Peyer's patch (tissue), 4 donors: ENCODE results near the gene SLC2A1. TPM values are rescaled to one million over a fixed set of nuclear protein-coding genes. Genes with fewer than 3 reads are reported as not detected.

Experiments used
- DNase-seq, 3 donors: peaks; one replicate each; pipeline ENCODE4 v3.0.0-alpha.2; 2017 to 2019
- H3K27ac ChIP-seq, 4 donors: fragments of 200-600 bp; sonication (generic); one replicate each; pipeline ENCODE4 v1.5.1; 2016 to 2019
- H3K27me3 ChIP-seq, 2 donors: fragments of 200-600 bp; sonication (generic); one replicate each; pipeline ENCODE4 v1.5.1; 2019
- H3K36me3 ChIP-seq, 3 donors: fragments of 200-600 bp; sonication (generic); one replicate each; pipeline ENCODE4 v1.5.1; 2016 to 2019
- H3K4me1 ChIP-seq, 4 donors: fragments of 200-600 bp; sonication (generic); one replicate each; pipeline ENCODE4 v1.5.1; 2016 to 2019
- H3K4me3 ChIP-seq, 4 donors: fragments of 200-600 bp; sonication (generic); 1 replicate in 3 of 4; 2 replicates in 1 of 4; pipeline ENCODE4 v1.5.1; 2016 to 2019; ENCODE audit warnings: mild to moderate bottlenecking in 1 of 4
- H3K9me3 ChIP-seq, 4 donors: fragments of 200-600 bp; sonication (generic); one replicate each; pipeline ENCODE4 v1.5.1; 2016 to 2019; ENCODE audit warnings: mild to moderate bottlenecking in 1 of 4
- POLR2A ChIP-seq, 2 donors: fragments of 450-650 bp; IDR thresholded peaks; one replicate each; pipeline ENCODE4 v1.5.1; 2017; ENCODE audit warnings: antibody characterized with exemption in 2 of 2, mild to moderate bottlenecking in 2 of 2, moderate library complexity in 2 of 2
- total RNA-seq, 4 donors: library from RNA; depleted of rRNA; stranded (reverse); fragments of >200 nt; gene quantifications; one replicate each; pipeline ENCODE4 v1.1.0, GENCODE V29; 2016
- TF ChIP-seq, protein P1 (sequence below), 6 experiments: fragments of 450-650 bp in 4 of 6; fragments of 200-600 bp in 2 of 6; sonication (generic) in 1 of 6; IDR thresholded peaks; one replicate each; pipeline ENCODE4 v1.5.1; 2017 to 2019; ENCODE audit warnings: antibody characterized with exemption in 6 of 6, mild to moderate bottlenecking in 3 of 6, moderate library complexity in 1 of 6

SLC2A1 gene
- total RNA-seq, 4 donors from 2014 or later: 15.7 to 35.7 (median 32.3) TPM

DNA sequence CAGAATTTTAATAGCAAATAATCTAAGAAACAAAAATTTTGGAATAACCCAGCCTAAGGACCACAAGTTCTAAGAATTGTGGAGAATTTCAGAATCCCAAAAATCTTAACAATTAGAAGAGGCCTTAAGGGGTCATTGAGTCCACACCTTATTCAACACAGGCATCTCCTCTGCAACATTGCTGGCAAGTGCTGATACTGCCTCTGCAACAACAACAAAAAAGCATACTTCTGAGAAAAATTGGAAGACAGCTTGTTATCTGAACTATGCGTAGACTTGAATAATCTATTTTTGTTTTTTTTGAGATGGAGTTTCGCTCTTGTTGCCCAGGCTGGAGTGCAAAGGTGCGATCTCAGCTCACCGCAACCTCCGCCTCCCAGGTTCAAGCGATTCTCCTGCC is 24.0 kb upstream of the SLC2A1 start:
- H3K27ac ChIP-seq: no peak overlapping the region
- H3K9me3 ChIP-seq: no peaks in the 10 kb centered on the region
- no peak for TF ChIP-seq POLR2A (IDR thresholded peaks at IDR 0.05)
- TF ChIP-seq, protein P1, sequence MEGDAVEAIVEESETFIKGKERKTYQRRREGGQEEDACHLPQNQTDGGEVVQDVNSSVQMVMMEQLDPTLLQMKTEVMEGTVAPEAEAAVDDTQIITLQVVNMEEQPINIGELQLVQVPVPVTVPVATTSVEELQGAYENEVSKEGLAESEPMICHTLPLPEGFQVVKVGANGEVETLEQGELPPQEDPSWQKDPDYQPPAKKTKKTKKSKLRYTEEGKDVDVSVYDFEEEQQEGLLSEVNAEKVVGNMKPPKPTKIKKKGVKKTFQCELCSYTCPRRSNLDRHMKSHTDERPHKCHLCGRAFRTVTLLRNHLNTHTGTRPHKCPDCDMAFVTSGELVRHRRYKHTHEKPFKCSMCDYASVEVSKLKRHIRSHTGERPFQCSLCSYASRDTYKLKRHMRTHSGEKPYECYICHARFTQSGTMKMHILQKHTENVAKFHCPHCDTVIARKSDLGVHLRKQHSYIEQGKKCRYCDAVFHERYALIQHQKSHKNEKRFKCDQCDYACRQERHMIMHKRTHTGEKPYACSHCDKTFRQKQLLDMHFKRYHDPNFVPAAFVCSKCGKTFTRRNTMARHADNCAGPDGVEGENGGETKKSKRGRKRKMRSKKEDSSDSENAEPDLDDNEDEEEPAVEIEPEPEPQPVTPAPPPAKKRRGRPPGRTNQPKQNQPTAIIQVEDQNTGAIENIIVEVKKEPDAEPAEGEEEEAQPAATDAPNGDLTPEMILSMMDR (IDR thresholded peaks at IDR 0.05): no peak
- DNase-seq: no peak
- H3K36me3 ChIP-seq: no peaks in the 10 kb centered on the region
- H3K4me1 ChIP-seq: no peaks in the 10 kb centered on the region
- no peak overlapping the region for H3K4me3 ChIP-seq
- no peaks in the 10 kb centered on the region for H3K27me3 ChIP-seq

DNA sequence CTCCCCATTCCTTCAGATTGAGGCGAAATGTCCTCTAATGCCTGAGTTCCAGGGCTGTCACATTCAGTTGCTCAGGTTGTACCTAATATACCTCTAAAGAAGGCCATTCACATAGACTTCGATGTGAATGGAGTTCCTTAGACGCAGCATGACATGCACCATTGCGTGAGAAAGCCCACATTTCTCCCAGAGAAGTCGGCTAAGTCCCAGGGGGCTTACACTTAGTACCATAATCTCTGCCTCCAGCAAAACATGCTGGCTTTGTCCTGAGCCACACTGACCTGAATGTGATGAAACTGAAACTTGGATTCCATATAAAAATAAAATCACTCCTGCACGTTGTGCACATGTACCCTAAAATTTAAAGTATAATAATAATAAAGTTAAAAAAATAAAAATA is 23.2 kb upstream of the SLC2A1 start:
- no peak overlapping the region for H3K4me3 ChIP-seq
- no peak for TF ChIP-seq POLR2A (IDR thresholded peaks at IDR 0.05)
- TF ChIP-seq, protein P1 (IDR thresholded peaks at IDR 0.05): no peak
- no peaks in the 10 kb centered on the region for H3K36me3 ChIP-seq
- H3K9me3 ChIP-seq: no peaks in the 10 kb centered on the region
- no peak overlapping the region for H3K27ac ChIP-seq
- H3K27me3 ChIP-seq: no peaks in the 10 kb centered on the region
- no peak for DNase-seq
- no peaks in the 10 kb centered on the region for H3K4me1 ChIP-seq

DNA sequence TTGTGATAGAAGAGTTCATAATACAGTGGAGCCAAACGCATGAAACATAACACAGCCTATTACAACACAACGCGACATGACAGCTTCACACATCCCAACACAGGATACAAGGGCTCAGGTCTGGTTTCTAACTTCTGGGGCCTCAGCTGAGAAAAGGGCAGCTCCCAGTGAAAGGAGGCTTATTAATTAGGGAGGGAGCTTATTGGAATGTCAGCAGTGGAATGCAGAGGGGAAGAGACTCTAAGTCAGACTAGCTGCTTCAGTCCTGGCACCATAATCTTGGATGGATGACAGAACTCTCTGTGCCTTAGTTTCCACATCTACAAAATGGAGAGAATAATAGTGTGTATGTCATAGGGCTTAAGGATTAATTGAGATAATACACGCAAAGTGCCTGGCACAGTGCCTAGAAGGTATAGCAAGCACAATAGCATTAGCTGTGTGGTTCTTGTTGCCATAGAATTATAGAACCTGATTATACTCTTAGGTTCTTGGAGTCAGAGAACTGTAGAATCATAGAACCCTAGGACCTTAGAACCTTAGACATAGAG is 22.7 kb upstream of the SLC2A1 start:
- no peak for TF ChIP-seq POLR2A (IDR thresholded peaks at IDR 0.05)
- TF ChIP-seq, protein P1 (IDR thresholded peaks at IDR 0.05): no peak
- Histone ChIP-seq H3K4me3 (no peak overlapping the region), H3K36me3 (no peaks in the 10 kb centered on the region), H3K27ac (peak overlapping the region in 1 of 4 donors; percentile 94), H3K4me1 (no peaks in the 10 kb centered on the region), H3K9me3 (no peaks in the 10 kb centered on the region), H3K27me3 (no peaks in the 10 kb centered on the region)
- DNase-seq: no peak

DNA sequence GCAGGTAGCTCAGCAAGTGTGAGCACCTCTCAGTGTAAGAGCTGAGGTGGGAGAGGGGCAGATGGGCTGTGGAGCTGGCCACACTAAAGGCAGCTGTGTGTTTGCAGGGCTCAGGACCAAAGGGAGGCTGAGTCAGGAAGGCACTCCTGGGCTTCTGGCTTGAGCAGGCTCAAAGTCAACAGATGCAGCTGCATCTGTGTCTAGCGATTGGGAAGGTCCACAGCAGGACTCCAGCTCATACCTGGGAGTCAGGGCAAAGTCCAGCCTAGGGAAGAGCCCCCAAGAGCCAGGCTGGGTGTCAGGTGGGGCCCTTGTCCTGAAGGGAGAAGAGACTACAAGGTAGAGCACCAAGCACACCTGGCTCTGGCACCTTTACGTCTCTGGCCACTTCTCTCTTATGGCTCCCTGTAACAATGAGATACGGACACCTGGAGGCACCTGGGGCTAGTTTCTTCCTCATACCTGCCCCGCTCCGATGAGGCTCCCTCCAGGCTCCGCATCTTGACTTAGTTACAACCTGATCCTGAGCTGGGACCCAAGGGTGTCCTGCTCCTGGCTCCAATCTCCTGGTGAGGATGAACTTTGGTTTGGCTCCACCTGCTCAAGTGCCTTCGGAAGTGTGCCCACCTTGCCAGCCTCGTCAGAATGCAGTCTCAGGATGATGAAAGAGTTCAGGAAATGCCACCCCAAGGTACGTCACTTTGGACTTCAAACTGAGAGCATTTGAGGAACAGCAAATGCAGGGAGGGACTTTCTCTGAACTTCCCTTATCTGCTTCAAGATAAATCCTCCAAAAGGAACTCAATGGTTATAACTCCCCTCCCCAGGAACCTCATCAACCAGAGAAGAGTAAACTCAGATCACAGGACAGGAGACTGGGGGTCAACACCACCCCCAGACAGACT is 21.5 kb upstream of the SLC2A1 start:
- Histone ChIP-seq H3K4me1 (no peaks in the 10 kb centered on the region), H3K27ac (peak overlapping the region in 3 of 4 donors; percentile 67 to 94 (median 84)), H3K9me3 (no peaks in the 10 kb centered on the region), H3K36me3 (no peaks in the 10 kb centered on the region), H3K27me3 (no peaks in the 10 kb centered on the region), H3K4me3 (peak overlapping the region in 2 of 4 donors; percentile 37 to 46)
- TF ChIP-seq POLR2A (IDR thresholded peaks at IDR 0.05): peak; percentile 69 to 86
- TF ChIP-seq, protein P1 (IDR thresholded peaks at IDR 0.05): no peak
- peak in 2 of 3 donors; percentile 76 to 86 for DNase-seq

DNA sequence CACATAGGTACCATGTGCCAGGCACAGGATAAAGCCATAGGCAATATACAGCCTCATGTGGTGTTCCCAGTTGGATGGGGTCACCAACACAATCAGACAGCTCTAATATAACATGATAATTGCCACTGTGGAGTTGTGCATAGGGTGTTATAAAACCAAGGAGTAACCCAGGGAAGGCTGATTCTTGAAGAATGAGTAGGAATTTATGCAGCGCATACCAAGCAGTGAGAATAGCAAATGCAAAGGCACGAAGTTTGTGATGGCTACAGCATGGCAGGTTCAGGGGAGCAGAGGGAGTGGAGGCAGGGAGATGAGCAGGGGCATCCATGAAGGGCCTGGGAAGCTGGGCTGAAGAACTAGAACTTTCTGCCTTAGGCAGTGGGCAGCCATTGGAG is 20.4 kb upstream of the SLC2A1 start:
- no peaks in the 10 kb centered on the region for H3K4me1 ChIP-seq
- no peak for DNase-seq
- no peak overlapping the region for H3K27ac ChIP-seq
- TF ChIP-seq POLR2A (IDR thresholded peaks at IDR 0.05): no peak
- TF ChIP-seq, protein P1 (IDR thresholded peaks at IDR 0.05): no peak
- no peaks in the 10 kb centered on the region for H3K27me3 ChIP-seq
- no peak overlapping the region for H3K4me3 ChIP-seq
- H3K36me3 ChIP-seq: no peaks in the 10 kb centered on the region
- H3K9me3 ChIP-seq: no peaks in the 10 kb centered on the region
